IMR-90 (cell line): ENCODE results near the gene TTC3. TPM values are rescaled to one million over a fixed set of nuclear protein-coding genes. Genes with fewer than 3 reads are reported as not detected.

Experiments
- ATAC-seq: fragments of 200-7000 bp; cut with Tn5 transposase; 2 replicates; pipeline ENCODE4 v1.9.1; 2020; ENCODE audit warnings: low read depth, mild to moderate bottlenecking, moderate library complexity
- BruUV-seq: library from RNA; stranded (reverse); fragments of 400-500 nt; replicated peaks from 2 replicates; lab custom pipeline; 2021; lab: Mats Ljungman, UMichigan
- CTCF ChIA-PET: fragments of 300-600 bp; formaldehyde crosslinking; extraction: SDS; loops from one replicate; lab custom pipeline; 2021; ENCODE audit warnings: antibody characterized with exemption; lab: Yijun Ruan, JAX
- POLR2A ChIA-PET: fragments of 300-600 bp; sonication (Branson Sonifier 250); formaldehyde crosslinking; loops from one replicate; lab custom pipeline; 2022; ENCODE audit warnings: antibody characterized with exemption; ENCODE audit not compliant: unreplicated experiment; lab: Charles Lee
- DNase-seq: peaks from one replicate; pipeline ENCODE4 v3.0.0; 2013
- H2AFZ ChIP-seq: replicated peaks from 2 replicates; pipeline ENCODE3; 2013; ENCODE audit warnings: low read length, mild to moderate bottlenecking; ENCODE audit not compliant: poor library complexity
- H2AK5ac ChIP-seq: 2 replicates; pipeline ENCODE4 v1.6.1; 2013; ENCODE audit warnings: low read depth, low read length, inconsistent platforms
- H2AK9ac ChIP-seq: replicated peaks from 2 replicates; pipeline ENCODE3; 2013; ENCODE audit warnings: mild to moderate bottlenecking, low read depth, low read length, moderate library complexity; ENCODE audit not compliant: poor library complexity
- H2BK120ac ChIP-seq: 2 replicates; pipeline ENCODE4 v1.6.1; 2013; ENCODE audit warnings: low read depth, low read length, inconsistent platforms
- H2BK15ac ChIP-seq: 3 replicates; pipeline ENCODE4 v1.6.1; 2013; ENCODE audit warnings: low read depth, low read length, inconsistent platforms
- H2BK20ac ChIP-seq: 2 replicates; pipeline ENCODE4 v1.6.1; 2013; ENCODE audit warnings: low read depth, mild to moderate bottlenecking, inconsistent platforms, low read length, moderate library complexity
- H2BK5ac ChIP-seq: 2 replicates; pipeline ENCODE4 v1.6.1; 2013; ENCODE audit warnings: mild to moderate bottlenecking, low read depth, low read length, inconsistent platforms; ENCODE audit not compliant: poor library complexity, severe bottlenecking
- H3K14ac ChIP-seq: replicated peaks from 2 replicates; pipeline ENCODE4 v1.6.1; 2013; ENCODE audit warnings: low read depth, low read length, inconsistent platforms
- H3K18ac ChIP-seq: 2 replicates; pipeline ENCODE4 v1.6.1; 2013; ENCODE audit warnings: low read depth, low read length, control low read depth
- H3K23ac ChIP-seq: 2 replicates; pipeline ENCODE4 v1.6.1; 2013; ENCODE audit warnings: low read depth, low read length, inconsistent platforms
- H3K27ac ChIP-seq: 2 replicates; pipeline ENCODE4 v1.5.1; 2013; ENCODE audit warnings: mild to moderate bottlenecking, control low read depth, low read length; ENCODE audit not compliant: insufficient read depth
- H3K27me3 ChIP-seq: 2 replicates; pipeline ENCODE4 v1.6.1; 2013; ENCODE audit warnings: low read length; ENCODE audit not compliant: control insufficient read depth, insufficient read depth
- H3K36me3 ChIP-seq: 2 replicates; pipeline ENCODE4 v1.6.1; 2013; ENCODE audit warnings: low read length, mixed read lengths; ENCODE audit not compliant: control insufficient read depth, insufficient read depth
- H3K4ac ChIP-seq: 2 replicates; pipeline ENCODE4 v1.6.1; 2013; ENCODE audit warnings: low read depth, low read length, inconsistent platforms
- H3K4me1 ChIP-seq: 2 replicates; pipeline ENCODE4 v1.6.1; 2013; ENCODE audit warnings: low read length, mixed read lengths; ENCODE audit not compliant: control insufficient read depth, insufficient read depth
- H3K4me2 ChIP-seq: 2 replicates; pipeline ENCODE4 v1.6.1; 2013; ENCODE audit warnings: low read depth, mild to moderate bottlenecking, control low read depth, low read length, moderate library complexity
- H3K4me3 ChIP-seq: 2 replicates; pipeline ENCODE4 v1.5.1; 2013; ENCODE audit warnings: low read depth, mild to moderate bottlenecking, control low read depth, low read length, moderate library complexity; ENCODE audit not compliant: insufficient read depth
- H3K56ac ChIP-seq: 2 replicates; pipeline ENCODE4 v1.6.1; 2013; ENCODE audit warnings: low read length, inconsistent platforms; ENCODE audit not compliant: insufficient read depth; ENCODE audit errors: extremely low read depth
- H3K79me1 ChIP-seq, 2 experiments: 2 replicates each; pipeline ENCODE4 v1.6.1; 2013; ENCODE audit warnings: low read length in 2 of 2, inconsistent platforms in 1 of 2, low read depth in 1 of 2
- H3K9ac ChIP-seq: 2 replicates; pipeline ENCODE4 v1.6.1; 2013; ENCODE audit warnings: low read depth, low read length, control low read depth
- H3K9me1 ChIP-seq: 2 replicates; pipeline ENCODE4 v1.6.1; 2013; ENCODE audit warnings: low read length, inconsistent platforms; ENCODE audit not compliant: insufficient read depth
- H3K9me3 ChIP-seq: 2 replicates; pipeline ENCODE4 v1.6.1; 2013; ENCODE audit warnings: low read length; ENCODE audit not compliant: control insufficient read depth, insufficient read depth
- H4K20me1 ChIP-seq: 2 replicates; pipeline ENCODE4 v1.6.1; 2013; ENCODE audit warnings: low read length, inconsistent platforms; ENCODE audit not compliant: insufficient read depth
- H4K5ac ChIP-seq: 2 replicates; pipeline ENCODE4 v1.6.1; 2013; ENCODE audit warnings: mild to moderate bottlenecking, low read depth, low read length, control low read depth
- H4K8ac ChIP-seq, 2 experiments: 2 replicates each; pipeline ENCODE4 v1.6.1; 2013; ENCODE audit warnings: low read depth in 2 of 2, low read length in 2 of 2, control low read depth in 1 of 2, inconsistent platforms in 1 of 2
- H4K91ac ChIP-seq: 2 replicates; pipeline ENCODE4 v1.6.1; 2013; ENCODE audit warnings: low read depth, low read length, inconsistent platforms; ENCODE audit not compliant: insufficient read depth
- BHLHE40 ChIP-seq: fragments of 150-350 bp; IDR thresholded peaks from 2 replicates; pipeline ENCODE4 v1.6.1; 2016; ENCODE audit warnings: mild to moderate bottlenecking, low read depth, low read length
- CEBPB ChIP-seq: IDR thresholded peaks from 2 replicates; pipeline ENCODE4 v1.6.1; 2012; ENCODE audit warnings: low read depth, low read length, improper control_type of control experiment
- CHD1 ChIP-seq: IDR thresholded peaks from 2 replicates; pipeline ENCODE4 v1.6.1; 2012; ENCODE audit warnings: low read depth, low read length, improper control_type of control experiment
- CTCF ChIP-seq: conservative IDR thresholded peaks from 2 replicates; pipeline ENCODE4 v1.5.1; 2012; ENCODE audit warnings: mild to moderate bottlenecking, low read depth, low read length, improper control_type of control experiment
- ELK1 ChIP-seq: fragments of 150-350 bp; IDR thresholded peaks from 2 replicates; pipeline ENCODE4 v1.6.1; 2016; ENCODE audit warnings: low read depth, mild to moderate bottlenecking, low read length, moderate library complexity, borderline replicate concordance
- FOS ChIP-seq: fragments of 150-350 bp; IDR thresholded peaks from 2 replicates; pipeline ENCODE4 v1.6.1; 2016; ENCODE audit warnings: low read depth, low read length
- MAFK ChIP-seq: IDR thresholded peaks from 2 replicates; pipeline ENCODE4 v1.6.1; 2012; ENCODE audit warnings: low read depth, low read length, improper control_type of control experiment
- MAZ ChIP-seq: IDR thresholded peaks from 2 replicates; pipeline ENCODE4 v1.6.1; 2012; ENCODE audit warnings: low read depth, mild to moderate bottlenecking, low read length, improper control_type of control experiment, moderate library complexity, borderline replicate concordance
- MXI1 ChIP-seq: IDR thresholded peaks from 2 replicates; pipeline ENCODE4 v1.6.1; 2012; ENCODE audit warnings: low read depth, mild to moderate bottlenecking, low read length, moderate library complexity, borderline replicate concordance
- NFE2L2 ChIP-seq: fragments of 150-350 bp; IDR thresholded peaks from 2 replicates; pipeline ENCODE4 v1.6.1; 2016; ENCODE audit warnings: low read depth, mild to moderate bottlenecking, low read length
- POLR2A ChIP-seq: IDR thresholded peaks from 2 replicates; pipeline ENCODE4 v1.6.1; 2012; ENCODE audit warnings: mild to moderate bottlenecking, low read depth, low read length
- RAD21 ChIP-seq: IDR thresholded peaks from 2 replicates; pipeline ENCODE4 v1.6.1; 2012; ENCODE audit warnings: low read length, improper control_type of control experiment
- RCOR1 ChIP-seq: IDR thresholded peaks from 2 replicates; pipeline ENCODE4 v1.6.1; 2012; ENCODE audit warnings: mild to moderate bottlenecking, low read length, improper control_type of control experiment; ENCODE audit not compliant: insufficient replicate concordance
- RFX5 ChIP-seq: IDR thresholded peaks from 2 replicates; pipeline ENCODE4 v1.8.0; 2012; ENCODE audit warnings: low read depth, mild to moderate bottlenecking, low read length, moderate library complexity
- SMC3 ChIP-seq: fragments of 150-350 bp; IDR thresholded peaks from 2 replicates; pipeline ENCODE4 v1.6.1; 2016; ENCODE audit warnings: low read depth, mild to moderate bottlenecking, antibody characterized with exemption, low read length, moderate library complexity
- USF2 ChIP-seq: fragments of 150-350 bp; IDR thresholded peaks from 2 replicates; pipeline ENCODE4 v1.6.1; 2017; ENCODE audit warnings: mild to moderate bottlenecking, antibody characterized with exemption, low read length, low read depth
- WGBS, 2 experiments: methylation state at CpG; one replicate each; pipeline versions ENCODE4 v1.1.5 to v1.1.7; 2013; ENCODE audit warnings: missing lambda C conversion rate in 2 of 2; ENCODE audit not compliant: insufficient read length in 1 of 2; ENCODE audit errors: extremely low coverage in 2 of 2; 5-methylcytosine and 5-hydroxymethylcytosine counted together
- dilution Hi-C: fragments of 300-500 bp; cut with HindIII; formaldehyde crosslinking; loops from one replicate; pipeline ENCODE4 v1.14.3; 2018; ENCODE audit warnings: low sequenced_read_pairs; ENCODE audit not compliant: unreplicated experiment
- in situ Hi-C: fragments of 300-500 bp; cut with MboI; formaldehyde crosslinking; loops from 3 replicates; pipeline ENCODE4 v1.14.3; 2019; ENCODE audit warnings: low sequenced_read_pairs, inconsistent platforms, mixed read lengths
- intact Hi-C: fragments of 100-400 bp; cut with micrococcal nuclease; formaldehyde crosslinking; loops from 2 replicates; pipeline ENCODE4 v1.10.0; 2022
- polyA plus RNA-seq, 3 experiments: library from polyadenylated mRNA; depleted of rRNA; stranded (reverse); fragments of >200 nt; gene quantifications; 2 replicates each; pipeline ENCODE4 v1.2.3, GENCODE V29; 2012; ENCODE audit warnings: low replicate concordance in 1 of 3
- total RNA-seq: library from RNA; depleted of rRNA; stranded (reverse); fragments of >200 nt; gene quantifications from 2 replicates; pipeline ENCODE4 v1.2.3, GENCODE V29; 2012

TTC3 gene
- total and polyA plus RNA-seq, 2 of the 4 experiments (the other 2 are of a cell fraction): 96.7 to 293 TPM

- no TSS peak for BruUV-seq
- DNase-seq (peak; percentile 82), ATAC-seq (peak; percentile 79)
Measured at GRCh38 chr21:37087188-37087587, 14.1 kb downstream of the TTC3 start.

More at GRCh38 chr21:37087188-37087587, 14.1 kb downstream of the TTC3 start:
- Histone ChIP-seq H3K23ac (no peak overlapping the region; the same call in 1 of the 2 replicates), H2BK5ac (peak overlapping the region; percentile 43), H3K27ac (no peak overlapping the region), H2AK9ac (no peak overlapping the region), H3K9ac (no peak overlapping the region), H4K91ac (no peak overlapping the region), H3K18ac (no peak overlapping the region), H3K4me1 (peaks cover 4% of the 10 kb centered on the region; the same call in 1 of the 2 replicates), H2BK15ac (no peak overlapping the region), H3K9me3 (no peaks in the 10 kb centered on the region), H4K8ac (peak overlapping the region in 1 of 2 experiments; percentile 17; a peak in 1 of 4 replicates), H3K9me1 (peaks cover 8% of the 10 kb centered on the region), H3K56ac (no peak overlapping the region), H3K4ac (no peak overlapping the region), H3K27me3 (no peaks in the 10 kb centered on the region), H2BK20ac (no peak overlapping the region), H3K4me2 (no peak overlapping the region), H3K36me3 (peaks cover 7% of the 10 kb centered on the region; the same call in 1 of the 2 replicates), H3K79me1 (peaks cover 16 to 68% of the 10 kb centered on the region in 2 experiments), H2BK120ac (no peak overlapping the region), H4K20me1 (peaks cover 73% of the 10 kb centered on the region), H3K14ac (no peak overlapping the region), H2AK5ac (no peak overlapping the region), H2AFZ (no peak overlapping the region), H3K4me3 (no peak overlapping the region), H4K5ac (no peak overlapping the region)
- intact Hi-C loops (loop anchor here (10.0 kb wide), 1 partner anchor 582 kb away; no protein-coding TSS in a partner anchor), dilution Hi-C loops (no loop called here), in situ Hi-C loops (no loop called here)
- TF ChIP-seq CEBPB: no peak
- peak; percentile 72; the same call in 1 of the 2 replicates for TF ChIP-seq BHLHE40
- no peak for TF ChIP-seq POLR2A
- peak; percentile 68 for TF ChIP-seq CTCF
- no peak for TF ChIP-seq MAZ
- no peak for TF ChIP-seq MXI1
- TF ChIP-seq ELK1: no peak
- peak; percentile 72 for TF ChIP-seq RAD21
- TF ChIP-seq MAFK: peak; percentile 55; the same call in 1 of the 2 replicates
- no peak for TF ChIP-seq CHD1
- no peak for TF ChIP-seq RCOR1
- TF ChIP-seq USF2: no peak
- TF ChIP-seq SMC3: peak; percentile 61
- peak; percentile 43; the same call in 1 of the 2 replicates for TF ChIP-seq NFE2L2
- TF ChIP-seq FOS: 0 out of 2 replicates have a peak, but pooled peaks have one; percentile 29
- no peak for TF ChIP-seq RFX5
- 31% methylated on average over 4 of the region's 5 CpGs; no CpG with 5 or more reads in 1 of the 2 experiments for WGBS, 2 experiments
- CTCF ChIA-PET: no interaction called here
- POLR2A ChIA-PET: no interaction called here
